OCI-LY1 (cell line): ENCODE results near the gene IL10RB.

Experiments
- H2AFZ ChIP-seq: fragments of 200-600 bp; sonication (generic), shearing (Covaris generic); 2 replicates; pipeline ENCODE4 v1.6.0; 2014; ENCODE audit warnings: antibody characterized with exemption, mild to moderate bottlenecking, low read length
- H3F3A ChIP-seq: fragments of 200-600 bp; sonication (generic), shearing (Covaris generic); 2 replicates; pipeline ENCODE4 v1.6.0; 2014; ENCODE audit warnings: mild to moderate bottlenecking, antibody characterized with exemption, low read length, moderate library complexity; ENCODE audit not compliant: insufficient read depth
- H3K27ac ChIP-seq: fragments of 200-600 bp; sonication (generic); 2 replicates; pipeline ENCODE4 v1.5.1; 2014; ENCODE audit warnings: low read length, mixed run types, mild to moderate bottlenecking, low read depth; ENCODE audit not compliant: poor library complexity, severe bottlenecking
- H3K27me3 ChIP-seq: fragments of 200-600 bp; sonication (generic); 2 replicates; pipeline ENCODE4 v1.6.0; 2014; ENCODE audit warnings: antibody characterized with exemption, mild to moderate bottlenecking, low read length, moderate library complexity; ENCODE audit not compliant: insufficient read depth
- H3K36me3 ChIP-seq: fragments of 200-600 bp; sonication (generic); 2 replicates; pipeline ENCODE4 v1.6.1; 2014; ENCODE audit warnings: mild to moderate bottlenecking, antibody characterized with exemption, low read length, moderate library complexity, mixed read lengths; ENCODE audit not compliant: insufficient read depth
- H3K4me1 ChIP-seq: fragments of 200-600 bp; sonication (generic); 2 replicates; pipeline ENCODE4 v1.5.1; 2014; ENCODE audit warnings: mild to moderate bottlenecking, low read length, moderate library complexity; ENCODE audit not compliant: insufficient read depth, severe bottlenecking
- H3K4me2 ChIP-seq: fragments of 200-600 bp; sonication (generic), shearing (Covaris generic); 2 replicates; pipeline ENCODE4 v1.6.1; 2014; ENCODE audit warnings: low read length
- H3K4me3 ChIP-seq: fragments of 200-600 bp; sonication (generic); 2 replicates; pipeline ENCODE4 v1.5.1; 2014; ENCODE audit warnings: low read length, low read depth, mild to moderate bottlenecking, mixed read lengths; ENCODE audit not compliant: poor library complexity, severe bottlenecking
- H3K79me2 ChIP-seq: fragments of 200-600 bp; shearing (Covaris generic); 2 replicates; pipeline ENCODE4 v1.6.1; 2016; ENCODE audit warnings: mixed run types, low read length, mixed read lengths; ENCODE audit not compliant: insufficient read depth
- H3K9ac ChIP-seq: fragments of 200-600 bp; sonication (generic), shearing (Covaris generic); 2 replicates; pipeline ENCODE4 v1.6.1; 2014; ENCODE audit warnings: mild to moderate bottlenecking, low read length, mixed read lengths
- H3K9me2 ChIP-seq: fragments of 200-600 bp; sonication (generic), shearing (Covaris generic); 2 replicates; pipeline ENCODE4 v1.6.1; 2014; ENCODE audit warnings: low read depth, mild to moderate bottlenecking, low read length, mixed read lengths
- H3K9me3 ChIP-seq: fragments of 200-600 bp; shearing (Covaris generic); 2 replicates; pipeline ENCODE4 v1.6.1; 2014; ENCODE audit warnings: low read length, mixed read lengths
- H4K20me1 ChIP-seq: fragments of 200-600 bp; sonication (generic), shearing (Covaris generic); 2 replicates; pipeline ENCODE4 v1.6.0; 2016; ENCODE audit warnings: mild to moderate bottlenecking, low read length; ENCODE audit not compliant: insufficient read depth
- EZH2 ChIP-seq: fragments of 200-600 bp; sonication (generic), shearing (Covaris generic); IDR thresholded peaks from 2 replicates; pipeline ENCODE4 v1.8.0; 2017; ENCODE audit warnings: borderline replicate concordance, mixed run types, mild to moderate bottlenecking, antibody characterized with exemption, low read length, moderate library complexity, mixed read lengths
- TF ChIP-seq, protein P1 (sequence below): fragments of 200-600 bp; sonication (generic), shearing (Covaris generic); IDR thresholded peaks from 2 replicates; pipeline ENCODE4 v1.5.1; 2017; ENCODE audit warnings: mild to moderate bottlenecking, antibody characterized with exemption, low read length, moderate library complexity, mixed read lengths

Gene IL10RB

DNA sequence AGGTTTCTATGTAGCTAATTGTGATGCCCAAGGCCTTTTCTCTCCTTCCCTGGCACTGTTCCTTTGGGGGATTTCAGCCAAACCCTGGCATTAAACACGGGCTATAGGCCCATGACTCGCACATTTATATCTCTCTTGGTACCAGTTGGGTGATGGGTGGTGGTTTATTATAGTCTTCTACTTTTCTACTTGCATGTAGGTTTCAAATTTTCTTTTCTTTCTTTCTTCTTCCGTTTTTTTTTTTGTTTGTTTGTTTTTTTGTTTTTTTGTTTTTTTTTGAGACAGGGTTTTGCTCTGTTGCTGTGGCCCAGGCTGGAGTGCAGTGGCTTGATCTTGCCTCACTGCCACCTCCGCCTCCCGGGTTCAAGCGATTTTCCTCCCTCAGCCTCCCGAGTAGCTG, 1.1 kb downstream of the IL10RB start:
- H3K4me2 ChIP-seq: peak overlapping the region; percentile 80
- H4K20me1 ChIP-seq: no peaks in the 10 kb centered on the region
- H3K79me2 ChIP-seq: no peaks in the 10 kb centered on the region; the same call in 1 of the 2 replicates
- peaks cover 48% of the 10 kb centered on the region for H3K4me1 ChIP-seq
- H3K27me3 ChIP-seq: no peaks in the 10 kb centered on the region
- no peaks in the 10 kb centered on the region for H3K9me3 ChIP-seq
- H3F3A ChIP-seq: peaks cover 6% of the 10 kb centered on the region; the same call in 1 of the 2 replicates
- H2AFZ ChIP-seq: no peak overlapping the region
- H3K27ac ChIP-seq: peak overlapping the region; percentile 83
- TF ChIP-seq, protein P1, sequence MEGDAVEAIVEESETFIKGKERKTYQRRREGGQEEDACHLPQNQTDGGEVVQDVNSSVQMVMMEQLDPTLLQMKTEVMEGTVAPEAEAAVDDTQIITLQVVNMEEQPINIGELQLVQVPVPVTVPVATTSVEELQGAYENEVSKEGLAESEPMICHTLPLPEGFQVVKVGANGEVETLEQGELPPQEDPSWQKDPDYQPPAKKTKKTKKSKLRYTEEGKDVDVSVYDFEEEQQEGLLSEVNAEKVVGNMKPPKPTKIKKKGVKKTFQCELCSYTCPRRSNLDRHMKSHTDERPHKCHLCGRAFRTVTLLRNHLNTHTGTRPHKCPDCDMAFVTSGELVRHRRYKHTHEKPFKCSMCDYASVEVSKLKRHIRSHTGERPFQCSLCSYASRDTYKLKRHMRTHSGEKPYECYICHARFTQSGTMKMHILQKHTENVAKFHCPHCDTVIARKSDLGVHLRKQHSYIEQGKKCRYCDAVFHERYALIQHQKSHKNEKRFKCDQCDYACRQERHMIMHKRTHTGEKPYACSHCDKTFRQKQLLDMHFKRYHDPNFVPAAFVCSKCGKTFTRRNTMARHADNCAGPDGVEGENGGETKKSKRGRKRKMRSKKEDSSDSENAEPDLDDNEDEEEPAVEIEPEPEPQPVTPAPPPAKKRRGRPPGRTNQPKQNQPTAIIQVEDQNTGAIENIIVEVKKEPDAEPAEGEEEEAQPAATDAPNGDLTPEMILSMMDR: no peak
- TF ChIP-seq EZH2: no peak
- peak overlapping the region; percentile 72 for H3K4me3 ChIP-seq
- no peaks in the 10 kb centered on the region for H3K9me2 ChIP-seq
- peaks cover 42% of the 10 kb centered on the region for H3K36me3 ChIP-seq
- peak overlapping the region; percentile 81 for H3K9ac ChIP-seq

DNA sequence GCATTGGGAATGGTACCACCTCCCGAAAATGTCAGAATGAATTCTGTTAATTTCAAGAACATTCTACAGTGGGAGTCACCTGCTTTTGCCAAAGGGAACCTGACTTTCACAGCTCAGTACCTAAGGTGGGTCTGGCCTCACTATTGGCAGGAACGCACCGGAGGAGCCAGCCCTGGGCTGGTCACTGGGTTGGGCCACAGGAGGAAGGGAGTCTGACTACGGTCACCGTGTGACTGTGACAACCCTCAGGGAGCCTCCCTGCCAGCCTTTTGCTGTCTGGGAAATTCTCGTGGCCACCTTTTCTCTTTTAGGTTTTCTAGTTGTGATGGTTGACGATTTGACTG, 2.2 kb downstream of the IL10RB start:
- Histone ChIP-seq H3K27ac (peak overlapping the region; percentile 83), H3K4me3 (peak overlapping the region; percentile 72), H3K9ac (no peak overlapping the region; the same call in 1 of the 2 replicates), H3K4me2 (peak overlapping the region; percentile 80), H3K27me3 (no peaks in the 10 kb centered on the region), H3K79me2 (no peaks in the 10 kb centered on the region; the same call in 1 of the 2 replicates), H3K4me1 (peaks cover 48% of the 10 kb centered on the region), H2AFZ (no peak overlapping the region), H4K20me1 (no peaks in the 10 kb centered on the region), H3K9me3 (no peaks in the 10 kb centered on the region), H3F3A (peaks cover 6% of the 10 kb centered on the region; the same call in 1 of the 2 replicates), H3K9me2 (no peaks in the 10 kb centered on the region), H3K36me3 (peaks cover 40% of the 10 kb centered on the region)
- no peak for TF ChIP-seq EZH2
- TF ChIP-seq, protein P1: no peak

DNA sequence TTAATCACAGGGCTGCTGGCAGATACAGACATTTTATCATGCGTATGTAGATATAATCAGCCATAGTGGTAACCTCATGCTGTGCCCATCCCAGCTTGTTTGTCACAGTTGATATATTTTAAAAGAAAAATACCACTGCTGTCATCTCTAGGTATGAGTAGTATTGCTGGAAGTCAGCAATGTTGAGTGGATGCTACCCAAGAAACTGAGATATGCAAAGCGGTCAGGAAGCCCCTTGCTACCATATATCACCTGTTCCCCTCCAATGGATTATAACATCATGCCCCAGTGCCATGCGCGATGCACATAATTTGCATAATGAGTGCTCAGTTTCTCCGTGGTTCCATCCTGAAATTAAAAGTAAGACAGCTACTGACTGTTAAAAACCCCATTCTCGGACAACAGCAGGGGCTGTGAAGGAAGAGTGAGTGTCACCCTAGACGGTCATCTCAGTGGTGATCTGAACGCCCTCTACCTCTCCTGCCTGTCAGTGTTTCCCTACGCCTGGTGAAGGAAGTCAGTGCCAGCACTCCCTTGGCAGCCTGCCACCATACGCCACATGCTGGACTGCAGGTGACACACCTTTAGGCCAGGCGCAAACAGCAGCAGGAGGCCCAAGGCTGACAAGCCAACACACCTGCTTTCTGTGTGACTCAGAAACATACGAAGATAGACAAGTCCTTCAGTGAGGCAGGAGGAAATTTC, 2.7 kb downstream of the IL10RB start:
- H3K27ac ChIP-seq: peak overlapping the region; percentile 83
- no peak for TF ChIP-seq EZH2
- TF ChIP-seq, protein P1: no peak; the same call in 1 of the 2 replicates
- H3K4me1 ChIP-seq: peaks cover 48% of the 10 kb centered on the region
- H3K9ac ChIP-seq: peak overlapping the region; percentile 2; the same call in 1 of the 2 replicates
- no peaks in the 10 kb centered on the region for H3K9me3 ChIP-seq
- H4K20me1 ChIP-seq: no peaks in the 10 kb centered on the region
- no peak overlapping the region for H2AFZ ChIP-seq
- peaks cover 6% of the 10 kb centered on the region; the same call in 1 of the 2 replicates for H3F3A ChIP-seq
- peaks cover 42% of the 10 kb centered on the region for H3K36me3 ChIP-seq
- peak overlapping the region; percentile 72 for H3K4me3 ChIP-seq
- no peaks in the 10 kb centered on the region; the same call in 1 of the 2 replicates for H3K79me2 ChIP-seq
- H3K4me2 ChIP-seq: peak overlapping the region; percentile 80
- H3K27me3 ChIP-seq: no peaks in the 10 kb centered on the region
- H3K9me2 ChIP-seq: no peaks in the 10 kb centered on the region
